GM11168 (cell line): ENCODE data around the gene PRDM13.
"Not testable (repeated sequence)": the region's sequence is repeated elsewhere in the genome, so short reads cannot be mapped to it uniquely, and the experiment has no call there.

Experiments
- in situ Hi-C: fragments of 300-500 bp; cut with MboI; formaldehyde crosslinking; loops from one replicate; pipeline ENCODE4 v1.12.0; 2022; ENCODE audit warnings: low sequenced_read_pairs; ENCODE audit not compliant: unreplicated experiment

PRDM13 gene

DNA sequence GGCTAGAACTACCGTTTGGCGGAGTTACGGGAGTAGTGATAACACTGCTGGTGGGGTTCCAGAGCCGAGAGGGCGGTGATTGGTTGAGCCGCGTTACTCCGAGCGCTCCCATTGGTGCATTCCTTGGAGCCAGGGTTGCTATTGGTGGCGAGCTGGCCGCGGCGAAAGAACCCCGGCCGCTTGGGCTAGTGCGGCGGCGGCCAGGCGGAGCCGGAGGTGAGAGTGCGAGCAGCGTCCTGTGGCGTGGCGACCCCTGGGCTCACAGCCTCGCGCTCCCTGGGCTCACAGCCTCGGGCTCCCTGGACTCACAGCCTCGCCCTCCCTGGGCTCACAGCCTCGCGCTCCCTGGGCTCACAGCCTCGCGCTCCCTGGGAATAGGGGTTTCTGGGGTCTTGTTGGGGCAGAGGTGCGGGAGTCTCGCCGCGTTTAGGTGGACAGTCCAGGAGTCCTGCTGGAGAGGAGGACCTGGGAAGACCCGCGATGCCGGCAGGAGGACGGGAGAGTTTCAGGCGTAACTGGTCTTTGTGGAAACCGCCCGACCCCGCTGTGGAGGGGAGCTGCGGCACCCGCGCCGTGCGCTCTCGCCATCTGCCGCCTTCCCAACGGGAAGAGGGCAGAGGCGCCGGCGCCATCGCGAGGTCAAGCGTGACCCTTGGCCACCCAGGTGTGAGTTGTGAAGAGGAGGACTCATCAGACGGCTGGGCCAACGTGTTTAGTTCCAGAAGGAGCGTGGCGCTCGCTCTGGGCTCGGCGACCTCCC lies 12.2 kb downstream of the PRDM13 start:
- in situ Hi-C loops: no loop called here

DNA sequence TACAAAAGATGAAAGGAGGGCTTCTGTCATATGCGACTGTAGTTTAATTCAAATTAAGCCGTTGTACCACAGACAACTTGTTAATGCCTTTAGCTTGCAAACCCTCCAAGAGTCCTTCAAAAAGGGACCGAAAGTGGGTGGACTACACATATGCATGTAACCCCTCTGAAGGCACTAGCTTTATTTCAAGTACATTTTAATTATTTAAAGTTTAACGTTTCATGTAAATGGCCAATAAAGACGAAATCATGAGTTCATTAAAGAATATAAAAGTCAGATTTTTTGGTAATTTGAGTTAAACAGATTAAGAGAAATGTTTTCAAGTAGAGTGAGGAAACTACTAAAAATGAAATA lies 12.8 kb downstream of the PRDM13 start:
- in situ Hi-C loops: no loop called here

DNA sequence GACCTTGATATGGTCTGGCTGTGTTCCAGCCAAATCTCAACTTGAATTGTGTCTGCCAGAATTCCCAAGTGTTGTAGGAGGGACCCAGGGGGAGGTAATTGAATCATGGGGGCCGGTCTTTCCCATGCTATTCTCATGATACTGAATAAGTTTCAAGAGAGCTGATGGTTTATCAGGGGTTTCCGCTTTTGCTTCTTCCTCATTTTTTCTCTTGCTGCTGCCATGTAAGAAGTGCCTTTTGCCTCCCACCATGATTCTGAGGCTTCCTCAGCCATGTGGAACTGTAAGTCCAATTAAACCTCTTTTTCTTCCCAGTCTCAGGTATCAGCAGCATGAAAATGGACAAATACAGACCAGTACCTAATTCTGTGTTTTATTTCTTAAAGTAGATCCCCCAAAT lies 15.4 kb downstream of the PRDM13 start:
- in situ Hi-C loops: not testable (repeated sequence)

DNA sequence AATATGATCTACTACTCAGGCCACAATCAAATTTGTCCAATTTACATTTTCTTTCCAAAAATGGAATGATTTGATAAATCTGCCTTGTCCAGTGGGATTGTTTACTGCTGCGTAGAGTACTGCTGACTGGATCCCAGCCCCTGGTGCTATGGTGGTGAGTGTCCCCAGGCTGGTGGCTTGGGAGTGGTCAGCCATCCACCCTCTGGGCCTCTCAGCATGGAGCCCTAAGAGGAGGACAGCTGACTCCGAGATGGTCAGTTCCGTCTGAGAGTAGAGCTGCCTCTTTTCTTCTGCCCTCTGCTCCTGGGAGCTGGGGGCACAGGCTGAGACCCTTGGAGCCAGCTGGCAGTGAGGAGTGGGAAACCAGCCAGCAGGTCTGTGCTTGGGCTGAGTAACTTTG lies 22.7 kb downstream of the PRDM13 start:
- in situ Hi-C loops: no loop called here

DNA sequence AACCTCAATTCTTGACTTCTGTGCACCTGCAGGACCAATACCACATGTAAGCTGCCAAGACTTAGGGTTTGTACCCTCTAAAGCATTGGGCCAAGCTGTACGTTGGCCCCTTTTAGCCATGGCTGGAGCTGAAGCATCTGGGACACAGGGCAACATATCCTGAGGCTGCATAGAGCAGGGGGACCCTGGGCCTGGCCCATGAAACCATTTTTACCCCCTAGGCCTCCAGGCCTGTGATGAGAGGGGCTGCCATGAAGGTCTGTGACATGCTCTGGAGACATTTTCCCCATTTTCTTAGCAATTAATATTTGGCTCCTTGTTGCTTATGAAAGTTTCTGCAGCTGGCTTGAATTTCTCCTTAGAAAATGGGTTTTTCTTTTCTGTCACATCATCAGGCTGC lies 31.0 kb downstream of the PRDM13 start:
- in situ Hi-C loops: no loop called here

DNA sequence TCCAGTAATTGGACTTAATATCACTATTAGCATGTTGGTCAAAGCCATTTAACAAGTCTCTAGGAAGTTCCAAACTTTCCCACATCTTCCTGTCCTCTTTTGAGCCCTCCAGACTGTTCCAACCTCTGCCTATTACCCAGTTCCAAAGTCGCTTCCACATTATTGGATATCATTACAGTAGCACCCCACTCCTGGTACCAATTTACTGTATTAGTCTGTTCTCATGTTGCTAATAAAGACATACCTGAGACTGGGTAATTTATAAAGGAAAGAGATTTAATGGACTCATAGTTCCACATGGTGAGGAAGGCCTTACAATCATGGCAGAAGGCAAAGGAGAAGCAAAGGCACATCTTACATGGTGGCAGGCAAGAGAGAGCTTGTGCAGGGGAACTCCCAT lies 31.7 kb downstream of the PRDM13 start:
- in situ Hi-C loops: not testable (repeated sequence)

DNA sequence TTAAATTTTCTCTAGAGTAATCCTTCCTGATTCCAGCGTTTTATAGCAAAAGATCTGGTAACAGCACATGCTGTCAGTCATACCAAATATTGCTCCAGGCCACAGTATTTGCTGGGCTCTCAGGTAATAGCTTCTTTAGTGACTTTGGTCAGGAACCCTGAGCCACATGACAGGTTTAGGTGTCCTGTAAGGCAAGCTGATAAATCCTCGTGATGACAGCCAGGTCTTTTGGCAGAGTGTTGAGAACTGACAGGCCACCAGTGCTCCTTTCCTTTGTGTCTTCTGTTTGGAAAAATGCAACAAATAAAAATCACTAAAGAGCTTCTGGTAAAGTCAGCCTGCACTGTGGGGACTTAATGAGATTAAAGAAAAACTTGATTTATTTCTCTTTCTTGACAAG lies 34.6 kb downstream of the PRDM13 start:
- in situ Hi-C loops: no loop called here

DNA sequence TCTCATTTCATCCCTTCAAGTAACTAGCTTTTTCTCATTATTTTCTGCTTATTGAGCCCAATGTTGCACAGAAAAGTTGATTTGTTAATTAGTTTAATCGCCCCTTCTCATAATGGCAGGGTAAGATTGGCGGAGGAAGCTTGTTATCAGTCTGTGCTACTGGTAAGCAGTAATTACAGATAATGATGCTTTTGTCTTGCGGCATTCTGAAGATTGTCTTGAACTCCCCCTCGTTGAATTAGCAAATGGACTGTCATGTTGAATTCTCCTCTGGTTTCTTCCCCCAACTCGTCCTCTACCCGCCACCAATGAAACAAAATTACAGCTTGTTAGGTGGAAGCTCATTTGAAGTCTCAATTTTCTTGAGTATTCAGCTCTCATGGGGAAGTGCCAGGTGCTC lies 39.4 kb downstream of the PRDM13 start:
- in situ Hi-C loops: no loop called here

DNA sequence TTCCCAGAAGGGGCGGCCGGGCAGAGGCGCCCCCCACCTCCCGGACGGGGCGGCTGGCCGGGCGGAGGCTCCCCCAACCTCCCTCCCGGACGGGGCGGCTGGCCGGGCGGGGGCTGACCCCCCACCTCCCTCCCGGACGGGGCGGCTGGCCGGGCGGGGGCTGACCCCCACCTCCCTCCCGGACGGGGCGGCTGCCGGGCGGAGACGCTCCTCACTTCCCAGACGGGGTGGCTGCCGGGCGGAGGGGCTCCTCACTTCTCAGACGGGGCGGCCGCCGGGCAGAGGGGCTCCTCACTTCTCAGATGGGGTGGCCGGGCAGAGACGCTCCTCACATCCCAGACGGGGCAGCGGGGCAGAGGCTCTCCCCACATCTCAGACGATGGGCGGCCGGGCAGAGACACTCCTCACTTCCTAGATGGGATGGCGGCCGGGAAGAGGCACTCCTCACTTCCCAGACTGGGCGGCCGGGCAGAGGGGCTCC lies 43.5 kb downstream of the PRDM13 start:
- in situ Hi-C loops: not testable (repeated sequence)

DNA sequence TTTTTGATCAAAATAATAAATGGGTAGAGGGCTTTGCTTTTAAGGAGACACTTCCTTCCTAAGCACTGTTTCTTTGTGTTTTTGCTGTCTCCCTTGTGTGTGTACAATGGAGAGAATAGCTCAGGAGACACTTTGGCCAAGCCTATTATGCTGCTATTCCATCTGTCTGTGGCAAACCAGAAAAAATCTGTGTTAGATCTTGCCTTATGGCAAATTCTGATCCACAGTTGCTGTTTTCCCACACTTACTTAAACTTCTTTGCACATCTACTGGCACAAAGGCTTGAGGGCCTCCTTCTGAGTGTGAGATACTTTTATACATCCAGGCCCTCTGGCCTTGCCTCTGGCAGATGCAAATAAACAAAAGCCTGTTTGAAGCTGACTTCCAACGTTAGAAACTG lies 53.6 kb downstream of the PRDM13 start:
- in situ Hi-C loops: no loop called here

DNA sequence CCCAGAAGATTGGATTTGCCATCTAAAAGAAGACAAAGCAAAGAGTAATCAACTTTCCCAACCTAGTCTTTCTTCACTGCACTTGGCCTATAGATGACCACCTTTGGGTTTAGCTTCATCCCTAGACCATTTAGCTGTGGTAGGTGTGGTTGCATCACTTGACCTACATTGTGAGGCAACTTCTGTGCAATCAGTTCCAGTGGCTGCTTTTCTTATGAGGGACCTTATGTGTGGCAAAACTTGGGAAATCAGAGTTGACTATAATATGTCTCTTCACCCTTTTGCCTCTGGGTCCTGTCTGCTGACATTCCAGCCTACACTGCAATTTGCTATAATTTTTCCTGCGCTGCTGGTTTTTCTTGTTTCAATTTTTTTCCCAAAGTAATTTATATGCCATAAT lies 55.2 kb downstream of the PRDM13 start:
- in situ Hi-C loops: no loop called here

DNA sequence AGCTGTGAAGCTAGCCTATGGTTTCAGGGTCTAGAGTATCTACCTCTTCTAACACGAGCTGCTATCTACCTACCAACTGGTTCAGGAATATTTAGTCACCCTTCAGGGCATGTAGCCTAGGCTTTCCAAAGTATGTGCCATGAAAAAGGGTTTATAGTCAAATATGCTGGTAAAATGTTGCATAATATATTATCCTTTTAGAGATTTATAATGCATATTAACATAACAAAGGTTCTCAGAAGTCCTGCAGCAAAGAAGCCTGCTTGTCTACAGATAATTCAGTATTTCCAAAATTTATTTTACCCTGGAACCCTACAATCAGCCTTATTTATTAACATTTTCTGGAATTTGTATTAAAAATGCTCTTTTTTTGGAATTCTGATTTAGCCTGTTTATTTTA lies 56.0 kb downstream of the PRDM13 start:
- in situ Hi-C loops: no loop called here
